GM12864 (cell line): ENCODE results near the gene AQP7.
"Not testable (repeated sequence)": the region's sequence is repeated elsewhere in the genome, so short reads cannot be mapped to it uniquely, and the experiment has no call there.

Experiments
- DNase-seq: peaks from one replicate; pipeline ENCODE4 v3.0.0-alpha.2; 2011; ENCODE audit warnings: low read depth
- H3K4me3 ChIP-seq: 2 replicates; pipeline ENCODE4 v1.5.1; 2011; ENCODE audit warnings: mild to moderate bottlenecking, low read depth, low read length, control low read depth
- TF ChIP-seq, protein P1 (sequence below): IDR thresholded peaks from 2 replicates; pipeline ENCODE4 v1.5.1; 2011; ENCODE audit warnings: low read depth, mild to moderate bottlenecking, moderate library complexity, low read length, control low read depth, inconsistent platforms; ENCODE audit errors: missing control alignments

The AQP7 gene

DNA sequence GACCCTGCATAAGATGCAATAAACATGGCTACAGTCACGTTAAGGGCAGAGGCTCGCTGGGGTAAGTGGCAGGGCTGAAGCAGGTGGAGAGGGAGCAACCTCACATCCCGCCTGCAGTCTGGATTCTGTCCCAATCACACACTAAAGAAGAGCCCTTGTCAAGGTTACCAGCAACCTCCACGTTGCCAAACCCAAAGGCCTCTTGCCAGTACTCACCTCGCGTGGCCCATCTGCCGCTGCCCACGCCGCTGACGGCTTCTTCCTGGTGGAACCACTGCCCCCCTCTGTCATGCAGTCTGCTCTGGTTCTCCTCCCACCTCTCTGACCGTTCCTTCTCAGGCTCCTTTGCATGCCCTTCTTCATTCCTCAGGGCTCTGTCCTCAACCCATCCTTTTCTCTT, 8.8 kb downstream of the AQP7 start:
- no peak overlapping the region for H3K4me3 ChIP-seq
- TF ChIP-seq, protein P1, sequence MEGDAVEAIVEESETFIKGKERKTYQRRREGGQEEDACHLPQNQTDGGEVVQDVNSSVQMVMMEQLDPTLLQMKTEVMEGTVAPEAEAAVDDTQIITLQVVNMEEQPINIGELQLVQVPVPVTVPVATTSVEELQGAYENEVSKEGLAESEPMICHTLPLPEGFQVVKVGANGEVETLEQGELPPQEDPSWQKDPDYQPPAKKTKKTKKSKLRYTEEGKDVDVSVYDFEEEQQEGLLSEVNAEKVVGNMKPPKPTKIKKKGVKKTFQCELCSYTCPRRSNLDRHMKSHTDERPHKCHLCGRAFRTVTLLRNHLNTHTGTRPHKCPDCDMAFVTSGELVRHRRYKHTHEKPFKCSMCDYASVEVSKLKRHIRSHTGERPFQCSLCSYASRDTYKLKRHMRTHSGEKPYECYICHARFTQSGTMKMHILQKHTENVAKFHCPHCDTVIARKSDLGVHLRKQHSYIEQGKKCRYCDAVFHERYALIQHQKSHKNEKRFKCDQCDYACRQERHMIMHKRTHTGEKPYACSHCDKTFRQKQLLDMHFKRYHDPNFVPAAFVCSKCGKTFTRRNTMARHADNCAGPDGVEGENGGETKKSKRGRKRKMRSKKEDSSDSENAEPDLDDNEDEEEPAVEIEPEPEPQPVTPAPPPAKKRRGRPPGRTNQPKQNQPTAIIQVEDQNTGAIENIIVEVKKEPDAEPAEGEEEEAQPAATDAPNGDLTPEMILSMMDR: no peak
- DNase-seq: no peak

DNA sequence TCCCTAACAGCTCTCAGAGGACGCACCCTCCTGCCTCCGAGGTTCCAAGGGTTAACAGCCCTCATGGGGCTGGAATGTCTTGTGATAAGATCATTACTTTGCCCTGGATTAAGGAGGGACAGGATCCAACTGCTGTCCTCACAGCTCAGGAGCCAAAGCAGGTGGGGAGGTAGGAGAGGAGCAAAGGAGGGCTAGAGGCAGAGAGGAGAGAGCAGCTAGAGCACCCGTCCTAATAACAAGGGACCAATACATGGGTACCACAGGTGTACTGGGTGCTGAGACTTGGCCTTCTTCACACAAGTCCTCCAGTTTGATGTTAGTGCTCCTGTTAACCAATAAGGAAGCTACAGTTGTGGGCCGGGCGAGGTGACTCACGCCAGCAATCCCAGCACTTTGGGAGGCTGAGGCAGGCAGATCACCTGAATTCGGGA, 9.8 kb downstream of the AQP7 start:
- not testable (repeated sequence) for H3K4me3 ChIP-seq, DNase-seq

DNA sequence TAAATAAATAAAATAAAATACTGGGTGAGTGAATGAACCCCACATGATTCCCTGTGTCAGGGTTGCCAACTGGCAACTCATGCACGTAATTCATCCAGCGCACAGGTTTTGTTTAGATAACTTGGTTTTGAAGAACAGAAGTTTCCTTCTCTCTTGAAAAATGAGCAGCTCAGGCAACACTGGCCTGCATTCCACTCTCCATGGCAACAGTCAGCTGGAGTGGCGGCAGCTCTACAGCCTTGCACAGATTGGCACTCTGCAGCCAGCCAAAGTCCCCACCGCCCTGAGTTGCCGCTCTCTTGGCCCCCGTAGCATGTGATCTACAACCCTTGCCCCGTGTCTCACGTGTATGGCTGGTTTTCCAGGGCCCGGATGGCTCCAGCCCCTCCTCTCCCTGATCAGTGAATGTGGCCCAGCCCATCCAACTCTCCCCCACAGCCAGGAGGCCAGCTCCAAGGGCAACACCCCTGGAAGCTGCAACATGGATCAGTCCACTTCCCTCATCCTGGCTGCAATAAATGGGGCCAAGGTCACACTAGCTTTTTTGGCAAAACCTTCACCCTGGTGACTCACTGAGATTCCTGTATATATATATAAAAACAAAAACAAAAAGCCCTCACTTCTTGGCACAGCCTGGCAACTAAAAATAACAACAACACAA, 11.1 kb downstream of the AQP7 start:
- DNase-seq, H3K4me3 ChIP-seq: not testable (repeated sequence)

DNA sequence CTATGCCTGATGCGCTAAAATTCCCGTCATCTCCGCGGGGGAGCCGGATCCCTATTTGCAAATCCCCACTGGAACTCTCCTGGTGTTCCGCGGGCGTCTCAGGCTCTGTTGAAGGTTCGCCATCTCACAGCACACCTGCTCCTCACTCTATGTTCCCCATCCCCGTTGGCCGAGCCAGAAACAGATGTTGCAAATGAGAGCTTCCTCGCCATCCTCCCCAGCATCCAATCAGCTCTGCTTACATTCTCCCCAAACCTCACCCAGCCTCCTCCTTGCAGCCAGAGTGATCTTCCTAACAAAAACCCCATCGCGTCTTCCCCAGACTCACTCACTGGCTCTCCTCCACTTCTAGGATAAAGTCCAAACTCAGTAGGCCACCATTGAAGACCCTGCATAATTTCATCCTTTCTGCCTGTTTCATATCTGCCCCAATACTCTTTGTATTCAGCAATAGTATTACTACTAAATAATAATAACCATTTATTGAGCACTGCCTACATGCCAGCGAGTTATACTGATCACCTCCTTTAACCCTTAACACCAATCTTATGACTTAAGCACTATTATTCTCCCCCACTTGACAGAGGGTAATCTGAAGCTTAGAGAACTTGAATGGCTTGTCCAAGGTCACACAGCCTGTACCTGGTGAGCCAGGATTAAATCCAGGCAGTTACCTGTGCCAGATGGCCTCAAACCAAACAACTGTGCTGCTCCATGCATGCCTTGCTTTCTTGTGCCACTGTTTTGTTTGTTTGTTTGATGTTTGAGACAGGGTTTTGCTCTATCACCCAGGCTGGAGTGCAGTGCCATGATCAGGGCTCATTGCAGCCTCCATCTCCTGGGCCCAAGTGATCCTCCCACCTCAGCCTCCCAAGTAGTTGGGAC, 14.0 kb downstream of the AQP7 start:
- H3K4me3 ChIP-seq: no peak overlapping the region
- DNase-seq: no peak
- TF ChIP-seq, protein P1: no peak

DNA sequence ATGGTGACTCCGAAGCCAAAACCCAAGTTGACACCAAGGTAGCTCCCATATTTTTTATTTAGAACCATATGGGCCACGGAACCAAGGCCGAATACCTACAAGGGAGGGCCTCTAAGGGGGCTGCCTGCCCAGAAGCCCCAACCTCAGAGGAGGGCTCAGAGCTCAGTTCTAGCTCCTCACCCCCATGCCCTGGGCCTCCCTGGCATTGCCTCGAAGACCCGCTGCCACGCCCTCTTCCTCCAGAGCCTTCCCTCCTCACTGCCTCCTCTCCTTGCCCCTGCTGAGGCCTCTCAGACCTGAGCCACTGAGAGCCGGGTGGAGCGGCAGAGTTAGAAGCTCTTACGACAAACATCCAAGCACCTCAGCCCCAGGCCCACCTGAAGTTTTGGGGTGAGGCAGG, 15.4 kb downstream of the AQP7 start:
- not testable (repeated sequence) for H3K4me3 ChIP-seq, DNase-seq

DNA sequence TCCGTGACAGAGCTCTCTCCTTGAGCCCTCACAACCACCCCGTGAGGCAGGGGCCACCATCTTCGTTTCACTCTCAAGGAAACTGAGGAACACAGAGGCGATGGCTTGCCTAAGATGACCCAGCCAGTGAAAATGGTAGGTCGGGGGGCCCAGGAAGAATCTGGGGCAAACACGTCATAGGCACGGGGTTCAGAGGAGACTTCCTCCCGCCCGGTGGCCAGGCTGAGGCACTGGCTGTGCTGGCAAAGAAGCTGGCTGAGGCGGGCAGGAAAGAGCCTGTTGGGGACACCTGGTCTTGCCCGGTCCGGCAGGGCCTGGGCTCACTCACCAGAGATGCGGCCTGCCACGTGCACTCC, 15.7 kb downstream of the AQP7 start:
- DNase-seq, H3K4me3 ChIP-seq: not testable (repeated sequence)

DNA sequence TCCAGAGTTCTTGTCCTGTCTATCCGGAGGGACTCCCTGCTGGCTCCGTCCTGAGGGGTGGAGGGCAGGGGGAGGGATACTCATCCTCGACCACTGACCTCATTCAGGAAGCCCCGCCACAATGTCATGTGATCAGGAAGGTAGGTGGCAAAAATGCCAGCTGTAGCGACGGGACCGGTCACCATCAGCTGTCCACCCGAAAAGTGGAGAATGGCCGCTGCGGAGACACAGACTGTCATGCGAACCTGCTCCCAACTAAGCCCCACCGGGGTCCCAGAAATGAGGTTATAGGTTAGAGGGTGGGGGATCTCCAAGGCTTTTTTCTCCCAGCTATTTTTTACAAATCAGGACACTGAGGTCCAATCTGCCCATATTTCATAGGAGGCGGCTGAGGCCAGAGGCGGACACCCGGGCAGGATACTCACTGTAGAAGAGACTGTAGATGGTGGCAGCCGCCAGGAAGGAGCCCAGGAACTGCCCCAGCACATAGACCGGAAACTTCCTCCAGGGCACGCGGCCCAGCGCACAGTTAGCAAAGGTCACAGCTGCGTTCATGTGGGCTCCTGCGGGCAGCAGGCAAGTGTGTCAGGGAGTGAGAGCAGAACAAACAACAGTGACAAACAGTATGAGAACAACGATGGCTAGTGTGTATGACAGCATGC, 16.3 kb downstream of the AQP7 start:
- H3K4me3 ChIP-seq, DNase-seq: not testable (repeated sequence)

DNA sequence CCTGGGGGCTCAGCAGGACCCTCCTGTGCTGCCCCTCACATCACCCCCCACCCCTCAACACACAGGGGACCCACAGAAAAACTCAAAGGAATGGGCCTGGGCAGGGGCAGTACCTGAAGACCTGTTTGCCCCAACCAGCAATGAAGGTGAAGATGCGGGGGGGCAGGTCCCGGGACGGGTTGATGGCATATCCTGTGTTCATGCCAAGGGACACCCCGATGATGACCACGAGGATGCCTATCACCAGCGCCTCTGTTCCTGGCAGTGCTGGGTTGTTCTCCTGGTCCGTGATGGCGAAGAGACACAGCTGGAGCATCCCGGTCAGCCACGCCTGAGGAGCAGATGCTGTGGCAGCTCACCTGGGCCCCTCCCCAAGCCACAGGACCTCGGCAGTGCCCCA, 16.8 kb downstream of the AQP7 start:
- H3K4me3 ChIP-seq, DNase-seq: not testable (repeated sequence)

DNA sequence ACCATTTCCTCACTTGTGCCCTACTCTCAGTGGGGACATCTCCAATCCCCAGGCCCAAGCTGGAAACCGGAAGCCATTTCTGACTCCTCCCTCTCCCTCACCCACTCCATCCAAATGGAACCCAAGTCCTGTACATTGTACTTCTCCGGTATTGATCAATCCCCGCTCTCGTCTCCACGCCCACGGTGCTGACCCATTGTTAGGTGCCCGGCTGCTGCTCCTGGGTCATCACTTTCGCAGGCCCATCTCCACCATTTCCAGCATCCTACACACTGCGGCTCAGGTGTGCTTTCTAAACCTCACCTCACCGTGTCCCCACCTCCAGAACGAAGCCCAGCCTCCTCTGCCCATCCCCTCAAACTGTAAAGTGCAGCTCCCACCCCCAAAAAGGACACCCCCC, 19.0 kb downstream of the AQP7 start:
- DNase-seq, H3K4me3 ChIP-seq: not testable (repeated sequence)

DNA sequence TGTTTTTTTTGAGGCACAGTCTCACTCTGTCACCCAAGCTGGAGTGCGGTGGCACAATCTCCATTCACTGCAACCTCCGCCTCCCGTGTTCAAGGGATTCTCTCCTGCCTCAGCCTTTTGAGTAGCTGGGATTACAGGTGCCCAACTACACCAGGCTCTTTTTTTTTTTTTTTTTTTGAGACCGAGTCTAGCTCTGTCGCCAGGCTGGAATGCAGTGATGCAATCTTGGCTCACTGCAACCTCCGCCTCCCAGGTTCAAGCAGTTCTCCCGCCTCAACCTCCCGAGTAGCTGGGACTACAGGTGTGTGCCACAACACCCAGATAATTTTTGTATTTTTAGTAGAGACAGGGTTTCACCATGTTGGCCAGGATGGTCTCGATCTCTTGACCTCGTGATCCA, 20.0 kb downstream of the AQP7 start:
- DNase-seq, H3K4me3 ChIP-seq: not testable (repeated sequence)

DNA sequence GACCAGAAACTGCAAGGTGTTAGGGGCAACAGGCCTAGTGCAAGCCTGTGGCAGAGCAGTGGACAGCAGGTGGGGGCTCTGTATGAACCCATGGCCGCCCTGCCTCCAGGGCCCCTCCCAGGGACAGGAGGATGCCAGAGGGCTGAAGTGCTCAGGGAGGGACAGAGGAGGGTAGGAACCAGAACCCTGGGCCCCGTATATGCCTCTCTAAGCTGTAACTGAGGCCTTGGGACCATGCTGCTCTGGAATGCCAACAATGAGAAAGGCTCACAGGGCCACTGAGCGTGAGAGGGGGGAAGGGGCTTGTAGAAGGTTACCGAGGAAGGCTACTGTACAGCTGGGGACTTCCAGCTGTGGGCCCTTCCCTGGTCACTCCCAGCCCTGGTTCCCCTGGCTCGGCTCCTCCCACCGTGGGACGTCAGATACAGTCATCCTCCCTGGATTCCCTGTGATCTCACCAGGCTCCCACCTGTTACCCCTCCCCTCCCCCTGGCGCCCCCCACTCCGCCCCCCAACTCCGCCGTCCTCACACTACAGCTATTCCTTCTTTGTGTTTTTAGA, 21.1 kb downstream of the AQP7 start:
- no peak overlapping the region for H3K4me3 ChIP-seq
- DNase-seq: no peak
- TF ChIP-seq, protein P1: no peak
